GM19452 (cell line): Measurements from ENCODE around the gene AUTS2.
"Not testable (repeated sequence)": the region's sequence is repeated elsewhere in the genome, so short reads cannot be mapped to it uniquely, and the experiment has no call there.

ENCODE experiments used
- ATAC-seq: cut with Tn5 transposase; IDR thresholded peaks from one replicate; pipeline ENCODE4 v1.9.1; 2021; ENCODE audit not compliant: unreplicated experiment

AUTS2 gene

DNA sequence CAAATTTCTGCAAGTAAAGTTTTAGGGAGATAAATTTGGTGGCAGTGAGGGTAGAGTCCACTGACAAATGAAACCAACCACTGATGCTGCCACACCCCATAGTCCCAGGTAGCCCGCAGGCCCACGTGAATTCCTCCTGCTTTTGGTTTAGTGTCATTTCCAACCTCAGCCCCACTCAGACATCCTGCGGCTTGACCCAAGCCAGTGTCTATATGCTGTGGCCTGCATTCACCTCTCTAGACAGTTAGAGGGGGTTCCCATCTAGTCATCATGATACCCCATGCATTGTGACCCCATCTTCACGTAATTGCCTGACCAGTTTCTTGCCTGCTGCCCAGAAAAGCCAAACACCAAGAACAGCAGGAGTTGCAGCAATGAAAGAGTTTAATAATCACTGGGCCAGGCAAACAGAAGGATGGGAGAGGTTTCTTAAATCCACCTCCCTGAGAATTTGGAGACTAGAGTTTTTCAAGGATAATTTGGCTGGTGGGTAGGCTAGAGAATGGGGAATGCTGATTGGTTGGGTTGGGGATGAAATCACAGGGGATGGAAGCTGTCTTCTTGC is 1201.6 kb downstream of the AUTS2 start:
- no peak for ATAC-seq

DNA sequence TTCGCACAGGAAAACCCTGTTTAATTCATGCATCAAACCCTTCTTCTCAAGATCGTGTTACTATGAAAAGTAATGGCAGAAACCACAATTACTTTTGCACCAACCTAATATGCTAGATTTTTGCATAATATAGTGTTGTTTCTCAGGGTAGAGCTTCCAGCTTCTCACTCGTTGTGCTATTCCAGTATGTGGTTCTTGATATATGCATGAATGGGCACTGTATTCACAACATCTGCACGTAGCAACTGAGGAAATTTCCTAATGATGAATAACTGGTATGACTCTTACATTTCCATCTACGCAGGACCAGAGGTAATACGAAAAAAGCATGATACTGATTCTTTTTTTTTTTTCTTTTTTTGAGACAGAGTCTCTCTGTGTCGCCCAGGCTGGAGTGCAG is 1207.1 kb downstream of the AUTS2 start:
- no peak for ATAC-seq

DNA sequence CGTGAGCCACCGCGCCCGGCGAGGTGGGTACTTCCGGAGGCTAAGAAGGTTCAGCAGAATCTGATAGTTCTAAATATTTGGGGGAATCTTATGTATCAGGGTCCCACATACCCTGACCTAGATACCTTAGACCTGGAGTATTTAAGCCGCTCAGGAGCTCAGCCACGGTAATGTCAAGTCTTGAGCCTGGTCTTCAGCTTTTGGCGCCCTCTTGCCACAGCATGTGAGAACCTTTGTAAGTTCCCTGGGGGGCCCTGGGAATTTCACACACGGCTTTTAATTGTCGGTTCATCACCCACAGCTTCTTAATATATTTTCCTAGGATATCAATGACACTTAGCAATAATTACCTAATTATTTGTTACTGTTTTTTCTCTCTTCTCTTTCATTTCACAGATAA is 1209.4 kb downstream of the AUTS2 start:
- ATAC-seq: no peak

DNA sequence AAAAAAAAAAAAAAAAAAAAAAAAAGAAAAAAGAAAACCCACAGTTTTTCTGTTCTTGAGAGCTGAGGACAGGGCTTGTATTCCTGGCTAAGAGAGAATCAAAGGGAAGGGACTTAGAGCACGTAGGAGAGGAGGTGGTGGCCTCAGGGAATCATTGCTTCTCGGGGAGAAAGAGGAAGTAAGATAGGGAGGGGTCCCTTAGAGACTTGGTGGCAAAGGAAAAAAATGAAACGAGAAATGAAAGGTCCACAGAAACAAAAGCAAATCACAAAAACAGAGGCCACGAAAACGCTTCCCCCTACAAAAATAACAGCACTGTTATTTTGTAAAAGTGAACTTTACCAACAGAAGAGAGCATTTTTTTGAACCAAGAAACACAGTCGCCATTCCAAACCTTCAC is 1210.6 kb downstream of the AUTS2 start:
- ATAC-seq: no peak

DNA sequence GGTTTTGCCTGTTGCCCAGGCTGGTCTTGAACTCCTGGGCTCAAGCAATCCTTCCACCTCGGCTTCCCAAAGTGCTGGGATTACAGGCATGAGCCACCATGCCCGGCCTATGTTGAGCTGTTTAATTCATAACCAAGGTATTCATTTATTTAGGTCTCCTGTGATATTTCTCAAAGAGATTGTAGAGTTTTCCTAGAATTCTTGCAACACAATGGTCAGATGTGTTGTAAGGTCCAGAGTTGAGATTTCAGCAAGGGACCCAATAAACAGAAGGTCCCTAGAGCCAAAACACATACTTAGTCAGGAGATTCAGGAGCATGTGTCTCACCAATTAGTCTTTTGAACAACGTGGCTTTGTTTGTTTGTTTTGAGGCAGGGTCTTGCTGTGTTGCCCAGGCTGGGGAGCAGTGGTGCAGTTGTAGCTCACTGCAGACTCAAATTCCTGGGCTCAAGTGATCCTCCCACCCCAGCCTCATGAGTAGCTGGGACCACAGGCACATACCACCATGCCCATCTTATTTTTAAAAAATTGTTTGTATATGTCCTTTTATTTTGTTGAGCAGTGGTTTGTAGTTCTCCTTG is 1212.4 kb downstream of the AUTS2 start:
- ATAC-seq: no peak

DNA sequence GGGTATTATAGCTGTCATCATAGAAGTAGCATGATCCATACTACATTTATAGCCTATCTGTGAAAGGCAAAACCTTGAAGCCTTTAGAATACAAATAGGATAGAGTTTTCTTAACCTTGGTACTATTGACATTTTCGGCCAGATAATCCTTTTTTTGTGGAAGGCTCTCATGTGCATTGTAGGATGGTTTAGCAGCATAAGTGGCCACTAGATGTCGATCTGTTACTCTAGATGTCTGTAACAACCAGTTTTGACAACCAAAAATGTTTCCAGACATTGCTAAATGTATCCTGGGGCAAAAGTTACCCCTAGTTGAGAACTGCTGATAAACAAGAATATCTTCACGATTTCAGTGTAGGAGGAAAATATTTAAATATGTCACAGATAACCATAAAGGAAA is 1214.2 kb downstream of the AUTS2 start:
- no peak for ATAC-seq

DNA sequence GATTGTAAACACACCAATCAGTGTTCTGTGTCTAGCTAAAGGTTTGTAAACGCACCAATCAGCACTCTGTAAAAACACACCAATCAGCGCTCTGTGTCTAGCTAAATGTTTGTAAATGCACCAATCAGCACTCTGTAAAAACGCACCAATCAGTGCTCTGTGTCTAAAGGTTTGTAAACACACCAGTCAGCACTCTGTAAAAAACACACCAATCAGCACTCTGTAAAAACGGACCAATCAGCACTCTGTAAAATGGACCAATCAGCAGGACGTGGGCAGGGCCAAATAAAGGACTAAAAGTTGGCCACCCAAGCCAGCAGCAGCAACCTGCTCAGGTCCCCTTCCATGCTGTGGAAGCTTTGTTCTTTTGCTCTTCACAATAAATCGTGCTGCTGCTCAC is 1224.2 kb downstream of the AUTS2 start:
- ATAC-seq: not testable (repeated sequence)

DNA sequence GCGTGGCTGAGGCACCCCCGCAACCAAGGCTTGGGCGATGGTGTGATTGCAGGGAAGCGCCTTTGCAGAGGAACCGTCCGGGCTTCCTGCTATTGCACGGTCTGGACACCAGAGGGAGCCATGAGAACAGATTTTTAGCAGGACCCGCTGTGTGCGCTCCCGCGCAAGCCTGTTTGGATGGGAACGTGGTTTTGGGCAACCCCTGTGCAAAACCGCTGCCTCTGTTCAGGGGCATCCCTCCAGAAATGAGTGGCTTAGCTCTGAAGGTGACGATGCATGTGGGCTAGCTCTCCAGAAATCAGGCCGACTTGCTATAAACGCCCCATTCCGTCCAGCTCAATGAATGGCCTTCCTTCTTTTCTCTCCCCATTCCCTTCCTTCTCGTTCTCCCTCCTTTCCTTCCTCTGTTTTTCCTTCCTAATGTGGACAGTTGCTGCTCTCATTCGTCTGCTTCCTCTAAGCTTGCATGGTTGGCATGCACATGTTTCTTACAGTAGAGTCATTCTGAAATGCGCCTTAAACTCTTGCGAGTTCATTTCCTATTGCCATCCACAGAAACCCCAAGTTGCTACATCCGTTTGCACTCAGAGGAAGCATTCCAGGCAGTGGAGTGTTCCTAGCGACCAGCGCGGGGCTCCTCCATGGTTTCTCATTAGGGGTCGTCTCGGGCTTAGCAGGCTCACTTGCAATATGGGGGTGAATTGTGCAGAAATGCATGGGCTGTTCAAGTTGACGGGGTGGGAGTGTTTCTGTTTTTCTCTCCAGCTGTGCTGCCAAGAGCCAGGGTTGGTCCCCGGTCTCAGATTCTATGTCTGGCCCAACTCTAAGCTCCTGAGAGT is 1231.2 kb downstream of the AUTS2 start:
- peak; percentile 88 for ATAC-seq

DNA sequence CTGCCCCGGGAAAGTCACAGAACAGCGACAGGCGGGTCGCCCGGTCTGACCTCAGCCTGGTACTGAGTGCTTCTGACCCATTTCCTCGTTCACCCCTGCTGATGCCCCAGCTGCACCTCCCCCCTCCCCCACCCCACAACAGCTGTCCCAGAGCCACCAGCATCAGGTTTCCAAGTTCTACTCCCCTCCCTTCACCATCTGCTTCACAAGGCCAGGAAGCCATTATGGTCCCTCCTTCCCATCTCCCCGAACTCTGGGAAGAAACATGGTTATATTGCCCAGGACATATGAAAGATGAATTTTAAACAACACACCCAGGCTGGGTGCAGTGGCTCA is 1231.8 kb downstream of the AUTS2 start:
- ATAC-seq: no peak

DNA sequence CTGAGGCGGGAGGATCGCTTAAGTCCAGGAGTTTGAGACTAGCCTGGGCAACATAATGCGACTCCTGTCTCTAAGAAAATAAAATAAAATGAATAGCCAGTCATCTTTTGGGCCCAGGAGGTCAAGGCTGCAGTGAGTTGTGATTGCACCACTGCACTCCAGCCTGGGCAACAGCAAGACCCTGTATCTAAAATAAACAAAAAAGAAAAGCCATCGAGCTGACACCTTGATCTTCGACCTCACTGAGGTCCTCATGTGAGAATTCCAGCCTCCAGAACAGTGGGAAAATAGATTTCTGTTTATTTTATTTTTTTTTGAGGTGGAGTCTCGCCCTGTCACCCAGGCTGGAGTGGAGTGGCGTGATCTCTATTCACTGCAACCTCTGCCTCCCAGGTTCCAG is 1232.2 kb downstream of the AUTS2 start:
- ATAC-seq: no peak

DNA sequence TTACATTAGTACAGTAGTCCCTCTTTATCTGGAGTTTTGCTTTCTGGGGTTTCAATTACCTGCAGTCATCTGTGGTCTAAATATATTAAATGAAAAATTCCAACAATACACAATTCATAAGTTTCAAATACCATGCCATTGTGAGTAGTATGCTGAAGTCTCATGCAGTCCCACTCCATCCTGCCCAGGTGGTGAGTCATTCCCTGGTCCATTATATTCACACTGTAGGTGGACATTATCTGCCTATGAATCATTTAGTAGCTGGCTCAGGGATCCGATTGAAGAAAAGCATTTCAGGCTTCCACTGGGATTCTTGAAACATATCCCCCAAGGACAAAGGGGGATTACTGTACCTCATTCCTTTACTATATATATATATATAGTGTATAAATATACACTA is 1235.5 kb downstream of the AUTS2 start:
- ATAC-seq: no peak

DNA sequence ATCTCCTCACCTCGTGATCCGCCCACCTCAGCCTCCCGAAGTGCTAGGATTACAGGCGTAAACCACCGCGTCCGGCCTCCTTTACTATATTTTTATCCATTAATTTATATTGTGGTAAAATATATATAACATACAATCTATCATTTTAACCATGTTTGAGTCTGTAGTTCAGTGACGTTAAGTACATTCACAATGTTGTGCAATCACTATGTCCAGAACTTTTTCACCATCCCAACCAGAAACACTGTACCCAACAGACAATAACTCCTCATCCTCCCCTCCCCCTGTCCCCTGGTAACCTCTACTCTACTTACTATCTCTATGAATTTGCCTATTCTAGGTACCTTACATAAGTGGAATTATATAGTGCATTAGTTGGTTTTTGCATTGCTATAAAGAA is 1236.1 kb downstream of the AUTS2 start:
- ATAC-seq: no peak

DNA sequence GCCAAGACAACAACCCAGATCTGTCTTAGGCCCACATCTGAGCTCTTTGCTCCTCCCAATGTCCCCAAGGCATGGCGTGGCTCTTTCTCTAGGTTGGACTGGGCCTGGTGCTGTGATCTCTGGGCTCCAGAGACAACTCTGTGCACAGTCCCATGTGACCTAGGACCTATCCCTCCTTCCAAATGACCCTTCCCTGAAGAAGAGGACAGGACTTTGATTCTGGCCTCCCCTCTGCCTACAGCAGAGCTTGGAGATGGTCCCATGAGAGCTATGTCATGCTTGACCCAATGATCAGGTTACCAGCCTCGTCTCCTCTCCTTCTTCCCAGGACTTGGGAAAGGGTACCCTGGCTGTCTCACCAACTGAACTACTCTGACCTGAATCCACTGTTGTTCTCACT is 1237.4 kb downstream of the AUTS2 start:
- ATAC-seq: no peak

DNA sequence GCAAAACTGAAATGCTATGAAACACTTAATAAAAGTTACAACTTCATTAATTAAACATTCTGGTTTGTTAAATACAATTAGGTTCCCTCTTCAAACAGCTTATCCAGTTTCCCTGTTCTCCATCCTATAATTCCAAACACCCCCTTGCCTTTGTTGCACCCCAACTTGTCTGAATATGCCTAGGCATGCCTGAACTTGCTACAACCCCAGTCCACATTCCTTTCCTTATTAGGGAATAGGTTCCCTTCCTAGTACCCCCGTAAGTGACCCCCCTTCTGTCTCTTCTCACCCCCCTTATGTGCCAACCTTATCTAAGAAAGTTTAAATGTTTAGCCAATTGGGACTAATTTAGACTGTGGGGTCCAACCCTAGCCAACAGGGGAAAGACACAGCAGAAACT is 1238.0 kb downstream of the AUTS2 start:
- no peak for ATAC-seq

DNA sequence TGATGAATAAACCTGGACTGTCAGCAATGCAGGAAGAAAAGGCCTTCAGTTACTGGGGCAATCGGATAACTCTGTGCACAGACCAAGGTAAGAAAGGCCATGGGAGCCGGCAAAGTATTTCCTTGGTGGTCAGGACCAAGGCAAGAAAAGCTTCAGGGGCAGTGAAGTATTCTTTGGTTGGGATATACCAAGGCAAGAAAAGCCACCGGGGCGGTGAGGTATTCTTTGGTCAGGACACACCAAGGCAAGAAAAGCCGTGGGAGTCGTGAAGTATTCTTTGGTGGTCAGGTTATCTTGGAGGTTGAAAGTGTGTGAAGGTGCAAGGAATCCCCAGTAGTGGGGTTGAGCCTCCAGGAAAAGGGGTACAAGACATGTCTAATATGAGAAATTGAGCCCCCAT is 1238.7 kb downstream of the AUTS2 start:
- ATAC-seq: no peak

DNA sequence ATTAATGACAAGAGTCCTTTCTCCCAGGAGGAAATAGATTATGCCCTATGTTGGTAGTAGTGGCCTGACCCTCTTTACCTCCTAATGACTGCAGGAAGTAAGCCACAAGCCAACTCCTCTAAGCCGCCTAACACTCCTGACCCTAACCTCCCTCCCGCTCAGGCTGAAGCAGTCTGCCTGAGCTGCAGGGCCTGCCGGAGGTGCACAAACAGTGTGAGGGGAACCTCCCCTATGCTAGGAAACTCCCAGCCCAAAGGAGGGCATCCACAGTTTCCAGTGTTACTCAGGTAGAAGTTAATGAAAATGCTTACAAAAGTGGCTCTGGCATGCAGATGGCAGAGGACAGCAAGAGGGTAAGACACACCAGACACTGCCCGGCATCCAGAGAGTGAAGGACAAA is 1239.3 kb downstream of the AUTS2 start:
- no peak for ATAC-seq

DNA sequence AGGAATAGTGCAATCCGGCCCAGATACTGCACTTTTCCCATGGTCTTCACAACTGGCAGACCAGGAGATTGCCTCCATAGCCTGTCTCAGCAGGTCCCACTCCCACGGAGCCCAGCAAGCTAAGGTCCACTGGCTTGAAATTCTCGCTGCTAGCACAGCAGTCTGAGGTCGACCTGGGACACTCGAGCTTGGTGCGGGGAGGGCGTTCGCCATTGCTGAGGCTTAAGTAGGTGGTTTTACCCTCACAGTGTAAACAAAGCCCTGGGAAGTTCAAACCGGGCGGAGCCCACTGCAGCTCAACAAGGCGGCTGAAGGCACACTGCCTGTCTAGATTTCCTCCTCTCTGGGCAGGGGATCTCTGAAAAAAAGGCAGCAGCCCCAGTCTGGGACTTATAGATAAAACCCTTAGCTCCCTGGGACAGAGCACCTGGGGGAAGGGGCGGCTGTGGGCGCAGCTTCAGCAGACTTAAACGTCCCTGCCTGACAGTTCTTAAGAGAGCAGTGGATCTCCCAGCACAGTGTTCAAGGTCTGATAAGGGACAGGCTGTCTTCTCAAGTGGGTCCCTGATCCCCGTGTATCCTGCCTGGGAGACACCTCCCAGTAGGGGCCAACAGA is 1240.1 kb downstream of the AUTS2 start:
- ATAC-seq: no peak
